Coronary artery (tissue), 2 donors: ENCODE measurements around the gene CTNNA3.

ENCODE experiments used
- DNase-seq: peaks from one replicate; pipeline ENCODE4 v3.0.0-alpha.2; 2017; ENCODE audit warnings: low spot score
- H3K27ac ChIP-seq, 2 donors: fragments of 200-600 bp; sonication (generic); one replicate each; pipeline ENCODE4 v1.5.1; 2016 to 2019
- H3K4me3 ChIP-seq: fragments of 200-600 bp; sonication (generic); 2 replicates; pipeline ENCODE4 v1.5.1; 2016; ENCODE audit warnings: mild to moderate bottlenecking, moderate library complexity
- CTCF ChIP-seq: fragments of 200-600 bp; sonication (generic); IDR thresholded peaks from one replicate; pipeline ENCODE4 v1.5.1; 2019; ENCODE audit warnings: antibody characterized with exemption

CTNNA3 gene

DNA sequence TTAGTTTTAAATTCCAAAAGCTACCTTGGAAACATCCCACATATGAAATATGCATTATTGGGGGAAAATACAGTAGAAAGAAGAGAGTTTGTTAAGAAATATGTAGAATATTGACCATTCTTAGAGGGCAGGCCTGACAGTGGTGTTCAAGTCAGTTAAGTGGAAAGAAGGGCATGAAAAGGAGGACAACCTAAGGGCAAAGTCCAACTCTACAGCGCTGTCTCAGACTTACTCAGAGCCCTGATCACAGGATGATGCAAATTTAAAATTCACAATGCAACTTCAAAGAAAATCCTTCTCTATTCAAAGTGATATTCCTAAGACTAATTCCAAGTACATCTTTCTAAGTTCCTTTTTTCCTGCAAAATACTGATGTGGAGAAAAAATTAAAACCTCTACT, 909.3 kb downstream of the CTNNA3 start:
- Histone ChIP-seq H3K4me3 (no peak overlapping the region), H3K27ac (no peak overlapping the region)
- DNase-seq: no peak
- no peak for TF ChIP-seq CTCF

GRCh38 chr10:66784770-66785169, 911.2 kb downstream of the CTNNA3 start:
- no peak for TF ChIP-seq CTCF
- Histone ChIP-seq H3K4me3 (no peak overlapping the region), H3K27ac (no peak overlapping the region)
- no peak for DNase-seq

DNA sequence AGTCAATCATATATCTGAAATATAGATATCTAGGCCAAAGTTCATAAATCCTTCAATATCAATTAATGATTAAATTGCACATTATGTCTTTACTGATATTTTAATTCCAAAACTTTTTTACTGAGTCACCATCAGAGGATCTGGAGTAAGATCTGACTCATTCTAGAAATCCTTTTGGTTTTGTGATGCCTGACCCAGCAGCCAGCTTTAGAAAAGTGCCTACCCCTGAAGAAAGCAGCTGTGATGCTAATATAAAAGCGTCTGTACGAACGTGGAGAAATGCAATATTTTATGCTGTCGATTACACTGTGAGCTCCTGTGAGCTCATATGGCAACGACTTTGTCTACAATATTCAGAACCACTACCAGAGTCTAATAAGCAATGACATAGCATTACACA, 912.7 kb downstream of the CTNNA3 start:
- no peak overlapping the region for H3K27ac ChIP-seq
- no peak overlapping the region for H3K4me3 ChIP-seq
- no peak for DNase-seq
- no peak for TF ChIP-seq CTCF

GRCh38 chr10:66782776-66783175, 913.2 kb downstream of the CTNNA3 start:
- DNase-seq: no peak
- no peak overlapping the region for H3K4me3 ChIP-seq
- no peak overlapping the region for H3K27ac ChIP-seq
- TF ChIP-seq CTCF: no peak

- DNase-seq: no peak
- Histone ChIP-seq H3K27ac (no peak overlapping the region), H3K4me3 (no peak overlapping the region)
- TF ChIP-seq CTCF: no peak
These were observed 913.9 kb downstream of the CTNNA3 start for GRCh38 chr10:66782144-66782543.

DNA sequence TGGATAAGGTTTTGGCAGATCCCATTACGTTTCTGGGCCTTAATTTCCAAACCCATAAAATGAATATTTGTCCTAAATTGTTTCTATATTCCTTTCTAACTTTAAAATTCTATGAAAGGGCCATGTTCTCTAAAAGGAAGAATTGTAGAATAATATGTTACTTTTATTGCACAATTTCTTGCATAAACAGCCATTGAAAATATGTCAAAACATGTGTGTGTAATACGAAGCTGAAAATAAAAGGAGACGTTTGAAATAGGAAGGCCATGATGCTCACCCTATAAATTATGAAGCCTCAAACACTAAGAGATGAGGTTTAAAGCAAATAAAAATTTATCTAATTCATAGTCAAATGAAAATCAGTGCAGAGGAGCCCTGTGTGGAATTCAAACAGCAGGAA, 915.2 kb downstream of the CTNNA3 start:
- no peak for TF ChIP-seq CTCF
- Histone ChIP-seq H3K27ac (no peak overlapping the region), H3K4me3 (no peak overlapping the region)
- DNase-seq: no peak

DNA sequence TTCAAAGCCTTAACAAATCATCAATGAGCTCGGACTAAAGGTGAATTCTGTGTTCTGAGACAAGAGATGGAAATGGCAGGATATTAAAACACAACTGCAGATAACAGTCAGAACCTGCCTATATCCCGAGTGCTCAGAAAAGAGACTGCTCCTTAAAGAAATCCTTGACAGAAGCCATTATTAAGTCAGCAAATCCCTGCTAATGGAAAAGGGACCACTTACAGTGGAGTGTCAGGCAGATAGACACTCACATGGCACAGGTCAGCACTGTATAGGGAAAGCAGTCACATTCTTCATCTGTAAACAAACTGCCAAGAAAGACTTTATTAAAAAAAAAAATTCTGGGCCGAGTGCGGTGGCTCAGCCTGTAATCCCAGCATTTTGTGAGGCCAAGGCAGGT, 917.6 kb downstream of the CTNNA3 start:
- TF ChIP-seq CTCF: no peak
- no peak overlapping the region for H3K4me3 ChIP-seq
- DNase-seq: no peak
- no peak overlapping the region for H3K27ac ChIP-seq
